OCI-LY7 (cell line): ENCODE data around the gene SHISA2. TPM values are rescaled to one million over a fixed set of nuclear protein-coding genes. Genes with fewer than 3 reads are reported as not detected.

Experiments used
- BruUV-seq: library from RNA; stranded (reverse); fragments of 400-500 nt; replicated peaks from 2 replicates; lab custom pipeline; 2021; lab: Mats Ljungman, UMichigan
- CTCF ChIA-PET: fragments of 300-600 bp; sonication (Branson Sonifier 250); formaldehyde crosslinking; loops from one replicate; lab custom pipeline; 2022; ENCODE audit warnings: antibody characterized with exemption; ENCODE audit not compliant: unreplicated experiment; lab: Charles Lee
- POLR2A ChIA-PET: fragments of 300-600 bp; sonication (Branson Sonifier 250); formaldehyde crosslinking; loops from one replicate; lab custom pipeline; 2022; ENCODE audit warnings: antibody characterized with exemption; lab: Charles Lee
- DNase-seq: peaks from one replicate; pipeline ENCODE4 v3.0.0-alpha.2; 2015; ENCODE audit warnings: low spot score
- H2AFZ ChIP-seq: fragments of 200-600 bp; sonication (generic), shearing (Covaris generic); 2 replicates; pipeline ENCODE4 v1.6.1; 2014; ENCODE audit warnings: mild to moderate bottlenecking, antibody characterized with exemption, low read length, moderate library complexity
- H3K27ac ChIP-seq: fragments of 200-600 bp; sonication (generic); 2 replicates; pipeline ENCODE4 v1.5.1; 2014; ENCODE audit warnings: mixed run types, low read depth, mild to moderate bottlenecking, moderate library complexity, low read length, inconsistent platforms; ENCODE audit not compliant: poor library complexity, severe bottlenecking
- H3K36me3 ChIP-seq: fragments of 200-600 bp; sonication (generic); 2 replicates; pipeline ENCODE4 v1.6.1; 2014; ENCODE audit warnings: mild to moderate bottlenecking, antibody characterized with exemption, low read length, moderate library complexity, mixed read lengths; ENCODE audit not compliant: insufficient read depth
- H3K4me1 ChIP-seq: fragments of 200-600 bp; sonication (generic); 2 replicates; pipeline ENCODE4 v1.5.1; 2014; ENCODE audit warnings: mild to moderate bottlenecking, low read length; ENCODE audit not compliant: insufficient read depth, poor library complexity, severe bottlenecking
- H3K4me2 ChIP-seq: fragments of 200-600 bp; sonication (generic); 2 replicates; pipeline ENCODE4 v1.6.1; 2014; ENCODE audit warnings: mild to moderate bottlenecking, low read length
- H3K4me3 ChIP-seq: fragments of 200-600 bp; sonication (generic); 2 replicates; pipeline ENCODE4 v1.5.1; 2014; ENCODE audit warnings: mild to moderate bottlenecking, low read depth, low read length; ENCODE audit not compliant: poor library complexity, severe bottlenecking
- H3K79me2 ChIP-seq: fragments of 200-600 bp; sonication (generic); 2 replicates; pipeline ENCODE4 v1.6.1; 2016; ENCODE audit warnings: low read depth, mild to moderate bottlenecking, low read length, moderate library complexity, mixed read lengths; ENCODE audit not compliant: insufficient read depth
- H3K9me2 ChIP-seq: fragments of 200-600 bp; sonication (generic); 2 replicates; pipeline ENCODE4 v1.6.1; 2016; ENCODE audit warnings: mild to moderate bottlenecking, low read length, mixed read lengths; ENCODE audit not compliant: insufficient read depth
- H3K9me3 ChIP-seq: fragments of 200-600 bp; sonication (generic); 2 replicates; pipeline ENCODE4 v1.6.1; 2014; ENCODE audit warnings: mild to moderate bottlenecking, mixed run types, low read length, mixed read lengths
- H4K20me1 ChIP-seq: fragments of 200-600 bp; sonication (generic); 2 replicates; pipeline ENCODE4 v1.6.1; 2014; ENCODE audit warnings: mild to moderate bottlenecking, antibody characterized with exemption, low read length, moderate library complexity, mixed read lengths; ENCODE audit not compliant: insufficient read depth
- EZH2phosphoT487 ChIP-seq: fragments of 200-600 bp; sonication (generic); IDR thresholded peaks from 2 replicates; pipeline ENCODE4 v1.6.1; 2018; ENCODE audit warnings: low read depth, borderline replicate concordance, mild to moderate bottlenecking, mixed run types, antibody characterized with exemption, low read length, moderate library complexity, mixed read lengths
- intact Hi-C: fragments of 100-400 bp; cut with micrococcal nuclease; formaldehyde crosslinking; loops from one replicate; pipeline ENCODE4 v1.10.0; 2022; ENCODE audit not compliant: unreplicated experiment
- total RNA-seq, 2 experiments: library from RNA; depleted of rRNA in 1 of 2; stranded (reverse); fragments of >200 nt in 1 of 2; shearing (Covaris generic) in 1 of 2; gene quantifications; 2 replicates each; pipeline ENCODE4 v1.2.3, GENCODE V29; 2014 to 2022
- TF ChIP-seq, protein P1 (sequence below): fragments of 200-600 bp; sonication (generic); conservative IDR thresholded peaks from 2 replicates; pipeline ENCODE4 v1.5.1; 2014; ENCODE audit warnings: mild to moderate bottlenecking, antibody characterized with exemption, low read length, moderate library complexity, mixed read lengths

The SHISA2 gene
- total RNA-seq, 2 experiments from 2014 or later, result not detected

DNA sequence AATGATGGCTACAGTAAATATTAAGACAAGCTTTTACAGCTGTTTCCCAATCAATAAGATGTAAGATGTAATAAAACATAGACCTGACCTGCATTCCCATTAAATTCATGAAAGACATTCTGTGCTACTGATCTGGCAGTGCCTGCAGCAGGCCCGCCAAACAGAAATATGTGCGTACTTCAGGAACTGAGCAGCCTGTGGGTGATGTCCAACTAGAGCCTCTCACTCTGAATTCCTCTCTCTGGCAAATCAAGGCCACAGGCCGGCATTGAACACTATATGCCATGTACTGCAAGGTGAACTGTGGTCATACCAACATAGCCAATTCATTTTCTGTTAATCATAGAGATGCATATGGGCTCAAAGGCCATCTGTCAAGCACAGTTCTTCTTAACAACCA lies 17.8 kb downstream of the SHISA2 start:
- TF ChIP-seq, protein P1, sequence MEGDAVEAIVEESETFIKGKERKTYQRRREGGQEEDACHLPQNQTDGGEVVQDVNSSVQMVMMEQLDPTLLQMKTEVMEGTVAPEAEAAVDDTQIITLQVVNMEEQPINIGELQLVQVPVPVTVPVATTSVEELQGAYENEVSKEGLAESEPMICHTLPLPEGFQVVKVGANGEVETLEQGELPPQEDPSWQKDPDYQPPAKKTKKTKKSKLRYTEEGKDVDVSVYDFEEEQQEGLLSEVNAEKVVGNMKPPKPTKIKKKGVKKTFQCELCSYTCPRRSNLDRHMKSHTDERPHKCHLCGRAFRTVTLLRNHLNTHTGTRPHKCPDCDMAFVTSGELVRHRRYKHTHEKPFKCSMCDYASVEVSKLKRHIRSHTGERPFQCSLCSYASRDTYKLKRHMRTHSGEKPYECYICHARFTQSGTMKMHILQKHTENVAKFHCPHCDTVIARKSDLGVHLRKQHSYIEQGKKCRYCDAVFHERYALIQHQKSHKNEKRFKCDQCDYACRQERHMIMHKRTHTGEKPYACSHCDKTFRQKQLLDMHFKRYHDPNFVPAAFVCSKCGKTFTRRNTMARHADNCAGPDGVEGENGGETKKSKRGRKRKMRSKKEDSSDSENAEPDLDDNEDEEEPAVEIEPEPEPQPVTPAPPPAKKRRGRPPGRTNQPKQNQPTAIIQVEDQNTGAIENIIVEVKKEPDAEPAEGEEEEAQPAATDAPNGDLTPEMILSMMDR, result no peak
- no peak for TF ChIP-seq EZH2phosphoT487
- Histone ChIP-seq H3K9me2 (no peaks in the 10 kb centered on the region), H3K4me2 (no peak overlapping the region), H3K9me3 (no peaks in the 10 kb centered on the region), H2AFZ (no peak overlapping the region), H3K4me1 (no peaks in the 10 kb centered on the region), H3K4me3 (no peak overlapping the region), H3K36me3 (no peaks in the 10 kb centered on the region), H3K27ac (no peak overlapping the region), H4K20me1 (no peaks in the 10 kb centered on the region), H3K79me2 (no peaks in the 10 kb centered on the region)
- CTCF ChIA-PET, result no interaction called here
- POLR2A ChIA-PET, result interaction anchor here (0.7 kb wide), 1 partner anchor 1851 kb away, joined by 3 read pairs; no protein-coding TSS in a partner anchor
- BruUV-seq, result no TSS peak
- intact Hi-C loops, result no loop called here
- no peak for DNase-seq

DNA sequence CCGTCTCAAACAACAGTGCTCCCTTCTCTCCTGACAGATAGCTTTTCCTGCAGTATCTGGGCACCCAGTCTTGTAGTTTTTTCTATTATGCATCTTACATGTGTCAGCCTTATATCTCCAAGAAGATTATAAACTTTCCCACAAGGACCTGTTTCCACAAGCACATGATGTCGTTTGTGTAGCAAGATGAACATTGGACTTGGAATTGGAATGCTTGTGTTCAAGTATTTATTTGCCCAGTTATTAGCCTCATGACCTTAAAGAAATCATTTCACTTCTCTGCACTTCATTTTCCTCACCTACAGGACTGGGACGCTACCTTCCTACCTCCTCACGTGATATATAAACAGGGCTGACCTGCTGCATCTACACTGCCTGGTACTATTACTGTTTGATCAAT lies 21.5 kb downstream of the SHISA2 start:
- TF ChIP-seq, protein P1, result no peak
- TF ChIP-seq EZH2phosphoT487, result no peak
- no peaks in the 10 kb centered on the region for H3K9me3 ChIP-seq
- CTCF ChIA-PET, result no interaction called here
- H3K4me3 ChIP-seq, result no peak overlapping the region
- H3K9me2 ChIP-seq, result no peaks in the 10 kb centered on the region
- H3K4me2 ChIP-seq, result no peak overlapping the region
- no peaks in the 10 kb centered on the region for H3K79me2 ChIP-seq
- no peak for DNase-seq
- H4K20me1 ChIP-seq, result no peaks in the 10 kb centered on the region
- POLR2A ChIA-PET, result interaction anchor here (0.8 kb wide), 1 partner anchor 181 kb away, joined by 6 read pairs; no protein-coding TSS in a partner anchor
- intact Hi-C loops, result no loop called here
- no peak overlapping the region for H3K27ac ChIP-seq
- no peaks in the 10 kb centered on the region for H3K4me1 ChIP-seq
- H3K36me3 ChIP-seq, result no peaks in the 10 kb centered on the region
- no peak overlapping the region for H2AFZ ChIP-seq
- BruUV-seq, result no TSS peak

DNA sequence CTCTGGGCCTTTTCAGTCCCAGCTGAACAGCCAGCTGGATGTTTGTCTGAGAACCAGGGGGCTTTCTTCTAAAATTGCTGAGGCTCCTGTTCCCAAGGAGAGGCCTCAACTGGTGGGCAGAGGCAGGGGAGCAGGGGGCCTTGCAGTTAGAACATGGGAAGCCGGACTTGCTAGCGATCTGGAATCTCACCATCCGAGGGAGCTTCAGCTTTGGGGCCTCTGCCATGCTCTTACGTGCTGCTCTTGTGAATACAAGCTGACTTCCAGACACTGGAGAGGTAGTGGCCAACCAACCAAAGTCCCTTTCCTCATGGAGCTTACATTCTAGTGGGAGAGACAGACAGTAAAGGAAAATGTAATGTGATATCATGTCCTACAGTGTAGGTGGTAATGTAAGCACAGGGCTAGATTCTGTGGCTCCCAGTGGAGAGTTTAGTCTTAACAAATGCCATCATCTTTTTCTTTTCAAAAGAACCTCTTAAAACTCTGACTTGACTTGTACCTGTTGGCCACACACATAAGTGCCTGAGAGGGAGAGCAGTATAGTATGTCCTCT lies 22.2 kb downstream of the SHISA2 start:
- CTCF ChIA-PET, result no interaction called here
- Histone ChIP-seq H3K9me3 (no peaks in the 10 kb centered on the region), H3K9me2 (no peaks in the 10 kb centered on the region), H4K20me1 (no peaks in the 10 kb centered on the region), H3K4me1 (no peaks in the 10 kb centered on the region), H3K79me2 (no peaks in the 10 kb centered on the region), H2AFZ (no peak overlapping the region), H3K4me2 (no peak overlapping the region), H3K4me3 (no peak overlapping the region), H3K36me3 (no peaks in the 10 kb centered on the region), H3K27ac (no peak overlapping the region)
- POLR2A ChIA-PET, result interaction anchor here (0.8 kb wide), 1 partner anchor 180 kb away, joined by 6 read pairs; no protein-coding TSS in a partner anchor
- BruUV-seq, result no TSS peak
- TF ChIP-seq, protein P1, result no peak
- no peak for TF ChIP-seq EZH2phosphoT487
- intact Hi-C loops, result no loop called here
- DNase-seq, result no peak
